OCI-LY7 (cell line): ENCODE results near the gene PPT2. TPM values are rescaled to one million over a fixed set of nuclear protein-coding genes. Genes with fewer than 3 reads are reported as not detected.

Source experiments
- BruUV-seq: library from RNA; stranded (reverse); fragments of 400-500 nt; replicated peaks from 2 replicates; lab custom pipeline; 2021; lab: Mats Ljungman, UMichigan
- CTCF ChIA-PET: fragments of 300-600 bp; sonication (Branson Sonifier 250); formaldehyde crosslinking; loops from one replicate; lab custom pipeline; 2022; ENCODE audit warnings: antibody characterized with exemption; ENCODE audit not compliant: unreplicated experiment; lab: Charles Lee
- POLR2A ChIA-PET: fragments of 300-600 bp; sonication (Branson Sonifier 250); formaldehyde crosslinking; loops from one replicate; lab custom pipeline; 2022; ENCODE audit warnings: antibody characterized with exemption; lab: Charles Lee
- DNase-seq: peaks from one replicate; pipeline ENCODE4 v3.0.0-alpha.2; 2015; ENCODE audit warnings: low spot score
- H2AFZ ChIP-seq: fragments of 200-600 bp; sonication (generic), shearing (Covaris generic); 2 replicates; pipeline ENCODE4 v1.6.1; 2014; ENCODE audit warnings: mild to moderate bottlenecking, antibody characterized with exemption, low read length, moderate library complexity
- H3K27ac ChIP-seq: fragments of 200-600 bp; sonication (generic); 2 replicates; pipeline ENCODE4 v1.5.1; 2014; ENCODE audit warnings: mixed run types, low read depth, mild to moderate bottlenecking, moderate library complexity, low read length, inconsistent platforms; ENCODE audit not compliant: poor library complexity, severe bottlenecking
- H3K36me3 ChIP-seq: fragments of 200-600 bp; sonication (generic); 2 replicates; pipeline ENCODE4 v1.6.1; 2014; ENCODE audit warnings: mild to moderate bottlenecking, antibody characterized with exemption, low read length, moderate library complexity, mixed read lengths; ENCODE audit not compliant: insufficient read depth
- H3K4me1 ChIP-seq: fragments of 200-600 bp; sonication (generic); 2 replicates; pipeline ENCODE4 v1.5.1; 2014; ENCODE audit warnings: mild to moderate bottlenecking, low read length; ENCODE audit not compliant: insufficient read depth, poor library complexity, severe bottlenecking
- H3K4me2 ChIP-seq: fragments of 200-600 bp; sonication (generic); 2 replicates; pipeline ENCODE4 v1.6.1; 2014; ENCODE audit warnings: mild to moderate bottlenecking, low read length
- H3K4me3 ChIP-seq: fragments of 200-600 bp; sonication (generic); 2 replicates; pipeline ENCODE4 v1.5.1; 2014; ENCODE audit warnings: mild to moderate bottlenecking, low read depth, low read length; ENCODE audit not compliant: poor library complexity, severe bottlenecking
- H3K79me2 ChIP-seq: fragments of 200-600 bp; sonication (generic); 2 replicates; pipeline ENCODE4 v1.6.1; 2016; ENCODE audit warnings: low read depth, mild to moderate bottlenecking, low read length, moderate library complexity, mixed read lengths; ENCODE audit not compliant: insufficient read depth
- H3K9me2 ChIP-seq: fragments of 200-600 bp; sonication (generic); 2 replicates; pipeline ENCODE4 v1.6.1; 2016; ENCODE audit warnings: mild to moderate bottlenecking, low read length, mixed read lengths; ENCODE audit not compliant: insufficient read depth
- H3K9me3 ChIP-seq: fragments of 200-600 bp; sonication (generic); 2 replicates; pipeline ENCODE4 v1.6.1; 2014; ENCODE audit warnings: mild to moderate bottlenecking, mixed run types, low read length, mixed read lengths
- H4K20me1 ChIP-seq: fragments of 200-600 bp; sonication (generic); 2 replicates; pipeline ENCODE4 v1.6.1; 2014; ENCODE audit warnings: mild to moderate bottlenecking, antibody characterized with exemption, low read length, moderate library complexity, mixed read lengths; ENCODE audit not compliant: insufficient read depth
- EZH2phosphoT487 ChIP-seq: fragments of 200-600 bp; sonication (generic); IDR thresholded peaks from 2 replicates; pipeline ENCODE4 v1.6.1; 2018; ENCODE audit warnings: low read depth, borderline replicate concordance, mild to moderate bottlenecking, mixed run types, antibody characterized with exemption, low read length, moderate library complexity, mixed read lengths
- intact Hi-C: fragments of 100-400 bp; cut with micrococcal nuclease; formaldehyde crosslinking; loops from one replicate; pipeline ENCODE4 v1.10.0; 2022; ENCODE audit not compliant: unreplicated experiment
- total RNA-seq, 2 experiments: library from RNA; depleted of rRNA in 1 of 2; stranded (reverse); fragments of >200 nt in 1 of 2; shearing (Covaris generic) in 1 of 2; gene quantifications; 2 replicates each; pipeline ENCODE4 v1.2.3, GENCODE V29; 2014 to 2022
- TF ChIP-seq, protein P1 (sequence below): fragments of 200-600 bp; sonication (generic); conservative IDR thresholded peaks from 2 replicates; pipeline ENCODE4 v1.5.1; 2014; ENCODE audit warnings: mild to moderate bottlenecking, antibody characterized with exemption, low read length, moderate library complexity, mixed read lengths

PPT2 gene
- total RNA-seq, 2 experiments from 2014 or later: 39.0 to 111 TPM

DNA sequence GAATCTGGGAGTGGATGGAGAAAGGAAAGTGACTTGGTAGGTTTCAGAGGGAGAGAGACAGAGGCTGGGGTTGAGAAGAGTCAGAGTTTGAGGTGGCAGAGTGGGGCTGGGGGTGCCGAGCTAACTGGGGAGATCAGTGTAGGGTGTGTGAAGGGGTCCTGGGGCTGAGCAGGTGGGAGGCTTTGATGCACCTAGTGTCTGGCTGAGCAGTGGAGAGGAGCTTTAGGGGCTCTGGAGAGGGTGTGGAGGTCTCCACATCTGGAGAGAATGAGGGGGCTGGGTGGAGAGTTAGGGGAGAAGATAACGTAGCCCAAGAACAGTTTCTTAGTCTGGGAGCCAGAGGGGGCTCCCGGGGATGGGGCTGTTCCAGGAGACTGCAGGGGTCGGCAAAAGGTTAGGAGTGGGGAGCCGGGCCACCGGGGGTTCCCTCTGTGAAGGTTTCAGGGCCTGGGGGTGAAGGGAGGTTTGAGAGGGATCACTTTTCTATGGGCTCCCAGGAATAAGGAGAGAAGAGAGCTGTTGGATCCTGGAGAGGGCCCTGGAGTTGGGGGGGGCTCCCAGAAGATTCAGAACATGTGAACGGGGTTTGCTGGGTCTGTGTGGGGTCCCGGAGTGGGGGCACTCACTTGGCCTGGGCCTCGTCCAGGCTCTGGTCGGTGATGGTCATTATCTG lies 35.3 kb downstream of the PPT2 start:
- Histone ChIP-seq H2AFZ (no peak overlapping the region), H3K4me1 (peaks cover 57% of the 10 kb centered on the region), H3K4me2 (peak overlapping the region; percentile 86), H3K79me2 (peaks cover 31% of the 10 kb centered on the region; the same call in 1 of the 2 replicates), H4K20me1 (no peaks in the 10 kb centered on the region), H3K27ac (peak overlapping the region; percentile 79), H3K36me3 (peaks cover 33% of the 10 kb centered on the region), H3K9me2 (no peaks in the 10 kb centered on the region), H3K9me3 (no peaks in the 10 kb centered on the region), H3K4me3 (peak overlapping the region; percentile 92)
- CTCF ChIA-PET: no interaction called here
- TF ChIP-seq, protein P1, sequence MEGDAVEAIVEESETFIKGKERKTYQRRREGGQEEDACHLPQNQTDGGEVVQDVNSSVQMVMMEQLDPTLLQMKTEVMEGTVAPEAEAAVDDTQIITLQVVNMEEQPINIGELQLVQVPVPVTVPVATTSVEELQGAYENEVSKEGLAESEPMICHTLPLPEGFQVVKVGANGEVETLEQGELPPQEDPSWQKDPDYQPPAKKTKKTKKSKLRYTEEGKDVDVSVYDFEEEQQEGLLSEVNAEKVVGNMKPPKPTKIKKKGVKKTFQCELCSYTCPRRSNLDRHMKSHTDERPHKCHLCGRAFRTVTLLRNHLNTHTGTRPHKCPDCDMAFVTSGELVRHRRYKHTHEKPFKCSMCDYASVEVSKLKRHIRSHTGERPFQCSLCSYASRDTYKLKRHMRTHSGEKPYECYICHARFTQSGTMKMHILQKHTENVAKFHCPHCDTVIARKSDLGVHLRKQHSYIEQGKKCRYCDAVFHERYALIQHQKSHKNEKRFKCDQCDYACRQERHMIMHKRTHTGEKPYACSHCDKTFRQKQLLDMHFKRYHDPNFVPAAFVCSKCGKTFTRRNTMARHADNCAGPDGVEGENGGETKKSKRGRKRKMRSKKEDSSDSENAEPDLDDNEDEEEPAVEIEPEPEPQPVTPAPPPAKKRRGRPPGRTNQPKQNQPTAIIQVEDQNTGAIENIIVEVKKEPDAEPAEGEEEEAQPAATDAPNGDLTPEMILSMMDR: no peak
- TF ChIP-seq EZH2phosphoT487: no peak
- POLR2A ChIA-PET: interaction anchor here (0.8 to 3.3 kb wide), 3 partner anchors 10 to 78 kb away, joined by 3 to 16 read pairs (median 3); partner anchors contain the start of gene AGPAT1
- no peak for DNase-seq
- intact Hi-C loops: no loop called here
- BruUV-seq: no TSS peak

GRCh38 chr6:32189742-32190053 lies 35.8 kb downstream of the PPT2 start:
- H3K4me3 ChIP-seq: peak overlapping the region; percentile 92
- H3K27ac ChIP-seq: peak overlapping the region; percentile 79
- H2AFZ ChIP-seq: no peak overlapping the region
- intact Hi-C loops: no loop called here
- ChIA-PET POLR2A (interaction anchor here (0.8 to 3.3 kb wide), 3 partner anchors 10 to 782 kb away, joined by 3 to 16 read pairs (median 11); partner anchors contain the start of gene AGPAT1), CTCF (interaction anchor here (0.6 kb wide), 1 partner anchor 330 kb away, joined by 3 read pairs; no protein-coding TSS in a partner anchor)
- TF ChIP-seq EZH2phosphoT487: no peak
- TF ChIP-seq, protein P1: no peak
- no peaks in the 10 kb centered on the region for H3K9me2 ChIP-seq
- no peaks in the 10 kb centered on the region for H4K20me1 ChIP-seq
- peak overlapping the region; percentile 86 for H3K4me2 ChIP-seq
- DNase-seq: no peak
- no peaks in the 10 kb centered on the region for H3K9me3 ChIP-seq
- H3K4me1 ChIP-seq: peaks cover 62% of the 10 kb centered on the region
- peaks cover 31% of the 10 kb centered on the region; the same call in 1 of the 2 replicates for H3K79me2 ChIP-seq
- peaks cover 30% of the 10 kb centered on the region for H3K36me3 ChIP-seq
- BruUV-seq: no TSS peak
